Caco-2 (cell line): ENCODE results near the gene ANKS3. TPM values are rescaled to one million over a fixed set of nuclear protein-coding genes. Genes with fewer than 3 reads are reported as not detected.
A peak's percentile ranks its signal among the peaks of the same experiment; 100 is the strongest.

Source experiments
- BruUV-seq: library from RNA; stranded (reverse); fragments of 400-500 nt; replicated peaks from 2 replicates; lab custom pipeline; 2021; lab: Mats Ljungman, UMichigan
- CTCF ChIA-PET: fragments of 300-600 bp; sonication (Branson Sonifier 250); formaldehyde crosslinking; loops from one replicate; lab custom pipeline; 2022; ENCODE audit warnings: antibody characterized with exemption; lab: Charles Lee
- POLR2A ChIA-PET: fragments of 300-600 bp; sonication (Branson Sonifier 250); formaldehyde crosslinking; loops from one replicate; lab custom pipeline; 2022; ENCODE audit warnings: antibody characterized with exemption; lab: Charles Lee
- DNase-seq, 2 experiments: peaks; one replicate each; pipeline versions ENCODE4 v3.0.0 to v3.0.0-alpha.2; 2020 to 2022
- H3K27me3 ChIP-seq: replicated peaks from 2 replicates; pipeline ENCODE4 v1.6.0; 2011; ENCODE audit warnings: low read length; ENCODE audit not compliant: control insufficient read depth, insufficient read depth
- H3K36me3 ChIP-seq: 2 replicates; pipeline ENCODE4 v1.5.1; 2011; ENCODE audit warnings: low read length; ENCODE audit not compliant: control insufficient read depth, insufficient read depth
- H3K4me1 ChIP-seq: fragments of 250-450 bp; sonication (Bioruptor Pico); 2 replicates; pipeline ENCODE4 v1.5.1; 2020; ENCODE audit warnings: mild to moderate bottlenecking
- H3K4me3 ChIP-seq: 2 replicates; pipeline ENCODE4 v1.5.1; 2011; ENCODE audit warnings: low read depth, mild to moderate bottlenecking, control low read depth, low read length
- H3K9me3 ChIP-seq: fragments of 250-450 bp; sonication (Bioruptor Pico); 2 replicates; pipeline ENCODE4 v1.5.1; 2020; ENCODE audit warnings: mild to moderate bottlenecking, moderate library complexity
- H3K27ac Mint-ChIP-seq: one replicate; pipeline ENCODE4 v1.8.0; 2022; ENCODE audit warnings: mixed read lengths; ENCODE audit not compliant: unreplicated experiment
- H3K27me3 Mint-ChIP-seq: one replicate; pipeline ENCODE4 v1.8.0; 2022; ENCODE audit warnings: mixed read lengths; ENCODE audit not compliant: insufficient read depth, unreplicated experiment
- H3K36me3 Mint-ChIP-seq: one replicate; pipeline ENCODE4 v1.8.0; 2022; ENCODE audit warnings: mild to moderate bottlenecking, mixed read lengths; ENCODE audit not compliant: insufficient read depth, unreplicated experiment
- H3K4me1 Mint-ChIP-seq: one replicate; pipeline ENCODE4 v1.8.0; 2022; ENCODE audit warnings: low read depth, mixed read lengths; ENCODE audit not compliant: unreplicated experiment
- H3K4me3 Mint-ChIP-seq: one replicate; pipeline ENCODE4 v1.8.0; 2022; ENCODE audit warnings: mild to moderate bottlenecking, moderate library complexity, mixed read lengths; ENCODE audit not compliant: unreplicated experiment
- H3K9me3 Mint-ChIP-seq: one replicate; pipeline ENCODE4 v1.8.0; 2022; ENCODE audit warnings: mixed read lengths; ENCODE audit not compliant: unreplicated experiment
- CTCF ChIP-seq, 2 experiments: fragments of 200-600 bp in 1 of 2; IDR thresholded peaks; 1 replicate in 1 of 2; 2 replicates in 1 of 2; pipeline versions ENCODE4 v1.5.1 to v1.8.0; 2011 to 2022; ENCODE audit warnings: antibody characterized with exemption in 1 of 2, control low read depth in 1 of 2, inconsistent platforms in 1 of 2, low read depth in 1 of 2, low read length in 1 of 2, mild to moderate bottlenecking in 1 of 2, moderate library complexity in 1 of 2; ENCODE audit not compliant: insufficient read depth in 1 of 2, severe bottlenecking in 1 of 2, unreplicated experiment in 1 of 2
- intact Hi-C: fragments of 100-400 bp; cut with micrococcal nuclease; formaldehyde crosslinking; loops from one replicate; pipeline ENCODE4 v1.10.0; 2022; ENCODE audit not compliant: unreplicated experiment
- total RNA-seq: library from RNA; stranded (reverse); gene quantifications from 2 replicates; pipeline ENCODE4 v1.2.3, GENCODE V29; 2022

Gene ANKS3
- total RNA-seq, 1 experiment from 2014 or later = 28.1 TPM

- TF ChIP-seq CTCF (IDR thresholded peaks at IDR 0.05; ENCODE audit: insufficient read depth in 1 of 2, low read depth in 1 of 2, low read length in 1 of 2, severe bottlenecking in 1 of 2, unreplicated experiment in 1 of 2) = no peak
- Mint-ChIP-seq H3K27ac (no peak overlapping the region), H3K27me3 (no peaks in the 10 kb centered on the region)
Measured at GRCh38 chr16:4666537-4667202, 67.4 kb downstream of the ANKS3 start.

GRCh38 chr16:4664538-4665418 is 69.3 kb downstream of the ANKS3 start:
- H3K9me3 ChIP-seq = no peaks in the 10 kb centered on the region
- peak; percentile 15 to 48 for DNase-seq
- intact Hi-C loops = no loop called here
- H3K9me3 Mint-ChIP-seq = no peaks in the 10 kb centered on the region
- BruUV-seq = no TSS peak
- POLR2A ChIA-PET = interaction anchor here (0.6 kb wide), 1 partner anchor 57 kb away, joined by 3 read pairs; no protein-coding TSS in a partner anchor
- H3K27me3 Mint-ChIP-seq = no peaks in the 10 kb centered on the region
- no peaks in the 10 kb centered on the region for H3K27me3 ChIP-seq
- H3K4me3 ChIP-seq = no peak overlapping the region
- H3K4me1 Mint-ChIP-seq = no peaks in the 10 kb centered on the region
- CTCF ChIA-PET = no interaction called here
- H3K4me3 Mint-ChIP-seq = no peak overlapping the region
- TF ChIP-seq CTCF (IDR thresholded peaks at IDR 0.05; ENCODE audit: insufficient read depth in 1 of 2, low read depth in 1 of 2, low read length in 1 of 2, severe bottlenecking in 1 of 2, unreplicated experiment in 1 of 2) = no peak
- H3K36me3 ChIP-seq = peaks cover 1% of the 10 kb centered on the region; the same call in 1 of the 2 replicates
- peaks cover 13% of the 10 kb centered on the region; the same call in 1 of the 2 replicates for H3K4me1 ChIP-seq
- peaks cover 27% of the 10 kb centered on the region for H3K36me3 Mint-ChIP-seq
- H3K27ac Mint-ChIP-seq = no peak overlapping the region

More at GRCh38 chr16:4666537-4667202, 67.4 kb downstream of the ANKS3 start:
- Mint-ChIP-seq H3K9me3 (no peaks in the 10 kb centered on the region), H3K4me3 (no peak overlapping the region), H3K36me3 (peaks cover 27% of the 10 kb centered on the region), H3K4me1 (no peaks in the 10 kb centered on the region)
- DNase-seq = no peak
- POLR2A ChIA-PET = no interaction called here
- no TSS peak for BruUV-seq
- CTCF ChIA-PET = interaction anchor here (0.6 kb wide), 1 partner anchor 48 kb away, joined by 3 read pairs; no protein-coding TSS in a partner anchor
- Histone ChIP-seq H3K4me1 (peaks cover 13% of the 10 kb centered on the region; the same call in 1 of the 2 replicates), H3K36me3 (peaks cover 1% of the 10 kb centered on the region; the same call in 1 of the 2 replicates), H3K9me3 (no peaks in the 10 kb centered on the region), H3K27me3 (no peaks in the 10 kb centered on the region), H3K4me3 (no peak overlapping the region)
- intact Hi-C loops = no loop called here

GRCh38 chr16:4663777-4664465 is 70.2 kb downstream of the ANKS3 start:
- Mint-ChIP-seq H3K4me3 (no peak overlapping the region), H3K27ac (no peak overlapping the region), H3K9me3 (no peaks in the 10 kb centered on the region), H3K4me1 (no peaks in the 10 kb centered on the region), H3K36me3 (peaks cover 21% of the 10 kb centered on the region), H3K27me3 (no peaks in the 10 kb centered on the region)
- TF ChIP-seq CTCF (IDR thresholded peaks at IDR 0.05; ENCODE audit: insufficient read depth in 1 of 2, low read depth in 1 of 2, low read length in 1 of 2, severe bottlenecking in 1 of 2, unreplicated experiment in 1 of 2) = no peak
- intact Hi-C loops = no loop called here
- DNase-seq = no peak
- H3K27me3 ChIP-seq = no peaks in the 10 kb centered on the region
- BruUV-seq = no TSS peak
- POLR2A ChIA-PET = no interaction called here
- 0 out of 2 replicates have a peak, but pooled peaks cover 1% of the 10 kb centered on the region for H3K36me3 ChIP-seq
- CTCF ChIA-PET = interaction anchor here (0.7 kb wide), 1 partner anchor 126 kb away, joined by 4 read pairs; no protein-coding TSS in a partner anchor
- H3K4me3 ChIP-seq = no peak overlapping the region
- no peaks in the 10 kb centered on the region for H3K9me3 ChIP-seq
- H3K4me1 ChIP-seq = peaks cover 13% of the 10 kb centered on the region; the same call in 1 of the 2 replicates
